NB4 (cell line): ENCODE results near the gene SLC29A3.

Source experiments
- POLR2A ChIP-seq: IDR thresholded peaks from 2 replicates; pipeline ENCODE4 v1.6.1; 2011; ENCODE audit warnings: mild to moderate bottlenecking; ENCODE audit not compliant: insufficient read length; ENCODE audit errors: extremely low read depth
- TF ChIP-seq, protein P1 (sequence below): IDR thresholded peaks from one replicate; pipeline ENCODE4 v1.5.1; 2012; ENCODE audit warnings: low read depth, low read length

DNA sequence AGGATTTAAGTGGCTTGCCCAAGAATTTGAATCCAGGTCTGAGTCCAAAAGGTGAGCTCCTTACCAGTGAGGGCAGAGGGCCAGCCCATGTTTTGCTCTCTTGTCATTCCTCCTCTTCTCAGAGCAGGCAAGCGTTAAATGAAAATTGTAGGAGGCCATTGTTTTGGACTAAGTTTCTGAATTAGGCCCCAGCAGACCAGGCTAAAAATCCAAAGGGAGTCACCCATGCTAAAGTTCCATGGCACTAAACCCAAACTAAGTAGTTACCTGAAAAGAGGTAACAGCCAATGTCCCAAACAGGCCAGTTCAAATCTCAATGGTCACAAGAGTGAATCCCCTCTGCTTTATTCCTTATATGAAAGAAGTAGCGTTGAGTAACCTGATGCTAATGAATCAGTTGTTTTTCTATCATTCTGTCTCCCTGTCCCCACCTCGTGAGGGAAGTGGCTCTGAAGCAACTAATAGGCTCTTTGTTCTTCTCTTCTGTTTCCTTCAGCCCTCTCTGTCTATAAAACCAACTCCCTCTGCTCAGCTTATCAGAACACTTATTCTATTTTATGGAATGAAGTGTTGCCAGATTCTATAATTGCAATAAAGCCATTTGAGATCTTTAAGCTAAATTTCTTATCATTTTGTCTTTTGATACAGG is 60.2 kb downstream of the SLC29A3 start:
- TF ChIP-seq, protein P1, sequence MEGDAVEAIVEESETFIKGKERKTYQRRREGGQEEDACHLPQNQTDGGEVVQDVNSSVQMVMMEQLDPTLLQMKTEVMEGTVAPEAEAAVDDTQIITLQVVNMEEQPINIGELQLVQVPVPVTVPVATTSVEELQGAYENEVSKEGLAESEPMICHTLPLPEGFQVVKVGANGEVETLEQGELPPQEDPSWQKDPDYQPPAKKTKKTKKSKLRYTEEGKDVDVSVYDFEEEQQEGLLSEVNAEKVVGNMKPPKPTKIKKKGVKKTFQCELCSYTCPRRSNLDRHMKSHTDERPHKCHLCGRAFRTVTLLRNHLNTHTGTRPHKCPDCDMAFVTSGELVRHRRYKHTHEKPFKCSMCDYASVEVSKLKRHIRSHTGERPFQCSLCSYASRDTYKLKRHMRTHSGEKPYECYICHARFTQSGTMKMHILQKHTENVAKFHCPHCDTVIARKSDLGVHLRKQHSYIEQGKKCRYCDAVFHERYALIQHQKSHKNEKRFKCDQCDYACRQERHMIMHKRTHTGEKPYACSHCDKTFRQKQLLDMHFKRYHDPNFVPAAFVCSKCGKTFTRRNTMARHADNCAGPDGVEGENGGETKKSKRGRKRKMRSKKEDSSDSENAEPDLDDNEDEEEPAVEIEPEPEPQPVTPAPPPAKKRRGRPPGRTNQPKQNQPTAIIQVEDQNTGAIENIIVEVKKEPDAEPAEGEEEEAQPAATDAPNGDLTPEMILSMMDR, result no peak
- no peak for TF ChIP-seq POLR2A
